Fibroblast of lung (primary cell): ENCODE data around the gene LRRC26. TPM values are rescaled to one million over a fixed set of nuclear protein-coding genes. Genes with fewer than 3 reads are reported as not detected.

ENCODE experiments used
- DNase-seq, 2 donors: peaks; one replicate each; pipeline versions ENCODE4 v3.0.0 to v3.0.0-alpha.2; 2010; ENCODE audit warnings: low read depth in 2 of 2
- H2AFZ ChIP-seq: 2 replicates; pipeline ENCODE4 v1.5.1; 2012; ENCODE audit warnings: low read length, control low read depth, inconsistent platforms
- H3K27ac ChIP-seq: 2 replicates; pipeline ENCODE4 v1.5.1; 2011; ENCODE audit warnings: low read length, control low read depth; ENCODE audit not compliant: insufficient read depth
- H3K27me3 ChIP-seq: 2 replicates; pipeline ENCODE4 v1.5.1; 2011; ENCODE audit warnings: mild to moderate bottlenecking, low read length; ENCODE audit not compliant: control insufficient read depth, insufficient read depth
- H3K36me3 ChIP-seq: 2 replicates; pipeline ENCODE4 v1.5.1; 2011; ENCODE audit warnings: low read length; ENCODE audit not compliant: control insufficient read depth, insufficient read depth
- H3K4me1 ChIP-seq: 2 replicates; pipeline ENCODE4 v1.5.1; 2011; ENCODE audit warnings: low read length; ENCODE audit not compliant: control insufficient read depth, insufficient read depth; ENCODE audit errors: extremely low read depth
- H3K4me2 ChIP-seq: 2 replicates; pipeline ENCODE4 v1.5.1; 2011; ENCODE audit warnings: low read length, control low read depth; ENCODE audit not compliant: insufficient read depth; ENCODE audit errors: extremely low read depth
- H3K4me3 ChIP-seq, 4 experiments: fragments of 200-600 bp in 1 of 4; sonication (generic) in 1 of 4; replicated peaks in 1 of 4; 2 replicates each; pipeline ENCODE4 v1.5.1; 2011 to 2016; ENCODE audit warnings: low read length in 4 of 4, low read depth in 3 of 4, mild to moderate bottlenecking in 3 of 4, control low read depth in 2 of 4, inconsistent platforms in 1 of 4, mixed read lengths in 1 of 4; ENCODE audit not compliant: insufficient read depth in 1 of 4; ENCODE audit errors: control extremely low read depth in 1 of 4
- H3K79me2 ChIP-seq: 2 replicates; pipeline ENCODE4 v1.5.1; 2012; ENCODE audit warnings: mild to moderate bottlenecking, low read length, inconsistent platforms; ENCODE audit not compliant: control insufficient read depth, insufficient read depth
- H3K9ac ChIP-seq: 2 replicates; pipeline ENCODE4 v1.5.1; 2011; ENCODE audit warnings: mild to moderate bottlenecking, low read length, control low read depth; ENCODE audit not compliant: insufficient read depth
- H3K9me3 ChIP-seq: 2 replicates; pipeline ENCODE4 v1.5.1; 2012; ENCODE audit warnings: low read depth, low read length; ENCODE audit not compliant: control insufficient read depth, insufficient read depth
- H4K20me1 ChIP-seq: 2 replicates; pipeline ENCODE4 v1.5.1; 2011; ENCODE audit warnings: low read length; ENCODE audit not compliant: control insufficient read depth, insufficient read depth; ENCODE audit errors: extremely low read depth
- EZH2 ChIP-seq: IDR thresholded peaks from 2 replicates; pipeline ENCODE4 v1.5.1; 2012; ENCODE audit warnings: low read length, control low read depth, mild to moderate bottlenecking; ENCODE audit errors: missing control alignments
- polyA plus RNA-seq, 2 donors: library from polyadenylated mRNA; depleted of rRNA in 1 of 2; stranded (reverse) in 1 of 2; unstranded in 1 of 2; fragments of >200 nt; gene quantifications; 2 replicates each; pipeline ENCODE4 v1.2.1, GENCODE V29; 2011 to 2012; ENCODE audit warnings: missing spikeins in 1 of 2
- total RNA-seq: library from RNA; depleted of rRNA; stranded (reverse); fragments of >200 nt; gene quantifications from 2 replicates; pipeline ENCODE4 v1.2.1, GENCODE V29; 2014
- TF ChIP-seq, protein P1 (sequence below), 2 donors: IDR thresholded peaks in 1 of 2; conservative IDR thresholded peaks in 1 of 2; 1 replicate in 1 of 2; 2 replicates in 1 of 2; pipeline ENCODE4 v1.5.1; 2011 to 2012; ENCODE audit warnings: low read length in 2 of 2, control low read depth in 1 of 2, inconsistent platforms in 1 of 2, low read depth in 1 of 2, mild to moderate bottlenecking in 1 of 2

The LRRC26 gene
- total and polyA plus RNA-seq, 2 donors (not counting 1 experiment from before 2014, with no cell fraction given): not detected

DNA sequence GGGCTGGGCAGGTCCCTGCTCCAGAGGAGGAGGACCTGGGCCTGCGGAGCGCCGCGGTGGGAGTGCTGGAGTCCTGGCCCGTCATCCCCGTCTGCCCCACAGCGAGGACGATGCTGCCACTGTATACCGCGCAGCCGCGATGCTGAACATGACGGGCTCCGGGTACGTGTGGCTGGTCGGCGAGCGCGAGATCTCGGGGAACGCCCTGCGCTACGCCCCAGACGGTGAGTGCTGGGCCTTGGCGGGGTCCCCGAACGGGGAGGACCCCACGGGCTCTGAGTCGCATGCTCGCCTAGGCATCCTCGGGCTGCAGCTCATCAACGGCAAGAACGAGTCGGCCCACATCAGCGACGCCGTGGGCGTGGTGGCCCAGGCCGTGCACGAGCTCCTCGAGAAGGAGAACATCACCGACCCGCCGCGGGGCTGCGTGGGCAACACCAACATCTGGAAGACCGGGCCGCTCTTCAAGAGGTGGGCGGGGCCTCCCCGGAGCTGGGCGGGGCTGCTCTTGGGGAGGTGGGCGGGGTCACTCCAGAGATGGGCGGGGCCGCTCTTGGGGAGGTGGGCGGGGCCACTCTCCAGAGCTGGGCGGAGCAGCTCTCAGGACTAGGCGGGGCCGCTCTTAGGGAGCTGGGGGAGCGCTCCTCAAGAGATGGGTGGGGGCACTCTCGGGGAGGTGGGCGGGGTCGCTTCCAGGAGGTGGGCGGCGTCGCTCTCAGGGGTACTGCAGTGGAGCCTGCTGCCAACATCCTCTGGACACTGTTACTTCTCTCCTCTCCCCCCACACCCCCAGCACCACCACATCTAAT lies 13.1 kb downstream of the LRRC26 start:
- Histone ChIP-seq H3K27ac (no peak overlapping the region), H2AFZ (peak overlapping the region; percentile 43), H3K4me3 (peak overlapping the region in 2 of 4 experiments; percentile 33 to 37), H3K36me3 (no peaks in the 10 kb centered on the region), H3K9ac (peak overlapping the region; percentile 42), H3K79me2 (no peaks in the 10 kb centered on the region), H3K4me1 (no peaks in the 10 kb centered on the region), H3K9me3 (no peaks in the 10 kb centered on the region), H3K4me2 (peak overlapping the region; percentile 62), H3K27me3 (peaks cover 23% of the 10 kb centered on the region), H4K20me1 (no peaks in the 10 kb centered on the region)
- TF ChIP-seq EZH2: no peak
- TF ChIP-seq, protein P1, sequence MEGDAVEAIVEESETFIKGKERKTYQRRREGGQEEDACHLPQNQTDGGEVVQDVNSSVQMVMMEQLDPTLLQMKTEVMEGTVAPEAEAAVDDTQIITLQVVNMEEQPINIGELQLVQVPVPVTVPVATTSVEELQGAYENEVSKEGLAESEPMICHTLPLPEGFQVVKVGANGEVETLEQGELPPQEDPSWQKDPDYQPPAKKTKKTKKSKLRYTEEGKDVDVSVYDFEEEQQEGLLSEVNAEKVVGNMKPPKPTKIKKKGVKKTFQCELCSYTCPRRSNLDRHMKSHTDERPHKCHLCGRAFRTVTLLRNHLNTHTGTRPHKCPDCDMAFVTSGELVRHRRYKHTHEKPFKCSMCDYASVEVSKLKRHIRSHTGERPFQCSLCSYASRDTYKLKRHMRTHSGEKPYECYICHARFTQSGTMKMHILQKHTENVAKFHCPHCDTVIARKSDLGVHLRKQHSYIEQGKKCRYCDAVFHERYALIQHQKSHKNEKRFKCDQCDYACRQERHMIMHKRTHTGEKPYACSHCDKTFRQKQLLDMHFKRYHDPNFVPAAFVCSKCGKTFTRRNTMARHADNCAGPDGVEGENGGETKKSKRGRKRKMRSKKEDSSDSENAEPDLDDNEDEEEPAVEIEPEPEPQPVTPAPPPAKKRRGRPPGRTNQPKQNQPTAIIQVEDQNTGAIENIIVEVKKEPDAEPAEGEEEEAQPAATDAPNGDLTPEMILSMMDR (conservative IDR thresholded peaks at IDR 0.05 in 1 of 2, IDR thresholded peaks at IDR 0.05 in 1 of 2; ENCODE audit: low read depth in 1 of 2, low read length in 2 of 2): no peak
- DNase-seq: peak in 1 of 2 donors; percentile 44

DNA sequence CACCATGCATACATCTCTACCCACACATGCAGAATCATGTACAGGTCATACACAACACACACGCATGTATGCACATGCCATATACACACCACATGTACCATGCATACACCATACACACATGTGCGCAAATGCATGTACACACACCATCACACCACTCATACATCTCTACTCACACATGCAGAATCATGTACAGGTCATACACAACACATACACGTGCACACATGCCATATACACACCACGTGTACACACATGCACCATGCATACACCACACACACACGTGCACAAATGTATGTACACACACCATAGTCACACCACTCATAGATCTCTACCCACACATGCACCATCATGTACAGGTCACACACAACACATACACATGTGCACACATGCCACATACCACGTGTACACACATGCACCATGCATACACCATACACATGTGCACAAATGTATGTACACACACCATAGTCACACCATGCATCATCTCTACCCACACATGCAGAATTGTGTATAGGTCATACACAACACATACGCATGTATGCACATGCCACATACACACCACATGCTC lies 16.9 kb downstream of the LRRC26 start:
- no peak overlapping the region for H3K9ac ChIP-seq
- H4K20me1 ChIP-seq: no peaks in the 10 kb centered on the region
- H3K4me2 ChIP-seq: no peak overlapping the region
- H3K4me1 ChIP-seq: no peaks in the 10 kb centered on the region
- TF ChIP-seq, protein P1 (conservative IDR thresholded peaks at IDR 0.05 in 1 of 2, IDR thresholded peaks at IDR 0.05 in 1 of 2; ENCODE audit: low read depth in 1 of 2, low read length in 2 of 2): no peak
- TF ChIP-seq EZH2: no peak
- no peaks in the 10 kb centered on the region for H3K36me3 ChIP-seq
- no peak overlapping the region for H2AFZ ChIP-seq
- H3K27me3 ChIP-seq: peaks cover 5% of the 10 kb centered on the region
- H3K9me3 ChIP-seq: no peaks in the 10 kb centered on the region
- no peak for DNase-seq
- H3K27ac ChIP-seq: no peak overlapping the region
- no peaks in the 10 kb centered on the region for H3K79me2 ChIP-seq
- H3K4me3 ChIP-seq: no peak overlapping the region

- Histone ChIP-seq H3K4me3 (no peak overlapping the region), H3K36me3 (no peaks in the 10 kb centered on the region), H3K9me3 (no peaks in the 10 kb centered on the region), H3K27ac (no peak overlapping the region), H3K27me3 (peaks cover 2% of the 10 kb centered on the region), H3K9ac (no peak overlapping the region), H3K4me2 (no peak overlapping the region), H3K4me1 (no peaks in the 10 kb centered on the region), H3K79me2 (no peaks in the 10 kb centered on the region), H2AFZ (no peak overlapping the region), H4K20me1 (no peaks in the 10 kb centered on the region)
- DNase-seq: peak in 1 of 2 donors; percentile 36
- TF ChIP-seq, protein P1 (conservative IDR thresholded peaks at IDR 0.05 in 1 of 2, IDR thresholded peaks at IDR 0.05 in 1 of 2; ENCODE audit: low read depth in 1 of 2, low read length in 2 of 2): no peak
- TF ChIP-seq EZH2: no peak
Measured at GRCh38 chr9:137150617-137151457, 19.0 kb downstream of the LRRC26 start.
